ENCODE results near the gene OASL.
"Not testable (repeated sequence)": the region's sequence is repeated elsewhere in the genome, so short reads cannot be mapped to it uniquely, and the experiment has no call there.

OASL gene

DNA sequence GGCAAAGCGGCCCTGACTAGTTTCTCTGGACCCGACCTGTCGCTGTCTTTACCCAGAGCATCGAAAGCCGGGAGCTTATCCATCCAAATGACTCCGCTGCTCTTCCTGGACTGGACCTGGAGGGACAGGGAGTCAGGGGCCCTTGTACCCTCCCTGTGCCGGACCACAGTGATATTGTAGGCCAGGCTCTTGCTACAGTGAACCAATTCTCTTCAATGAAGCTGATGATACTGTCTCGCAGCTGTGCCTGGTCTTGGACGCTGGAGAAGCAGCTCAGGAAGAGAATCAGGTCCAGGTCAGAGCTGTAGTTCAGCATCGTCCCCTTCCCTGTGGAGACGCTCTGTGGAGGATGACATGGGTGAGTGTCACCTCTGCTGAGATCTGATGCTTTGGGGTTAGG, 14.7 kb upstream of the OASL start:
- TF ChIP-seq, protein P1, sequence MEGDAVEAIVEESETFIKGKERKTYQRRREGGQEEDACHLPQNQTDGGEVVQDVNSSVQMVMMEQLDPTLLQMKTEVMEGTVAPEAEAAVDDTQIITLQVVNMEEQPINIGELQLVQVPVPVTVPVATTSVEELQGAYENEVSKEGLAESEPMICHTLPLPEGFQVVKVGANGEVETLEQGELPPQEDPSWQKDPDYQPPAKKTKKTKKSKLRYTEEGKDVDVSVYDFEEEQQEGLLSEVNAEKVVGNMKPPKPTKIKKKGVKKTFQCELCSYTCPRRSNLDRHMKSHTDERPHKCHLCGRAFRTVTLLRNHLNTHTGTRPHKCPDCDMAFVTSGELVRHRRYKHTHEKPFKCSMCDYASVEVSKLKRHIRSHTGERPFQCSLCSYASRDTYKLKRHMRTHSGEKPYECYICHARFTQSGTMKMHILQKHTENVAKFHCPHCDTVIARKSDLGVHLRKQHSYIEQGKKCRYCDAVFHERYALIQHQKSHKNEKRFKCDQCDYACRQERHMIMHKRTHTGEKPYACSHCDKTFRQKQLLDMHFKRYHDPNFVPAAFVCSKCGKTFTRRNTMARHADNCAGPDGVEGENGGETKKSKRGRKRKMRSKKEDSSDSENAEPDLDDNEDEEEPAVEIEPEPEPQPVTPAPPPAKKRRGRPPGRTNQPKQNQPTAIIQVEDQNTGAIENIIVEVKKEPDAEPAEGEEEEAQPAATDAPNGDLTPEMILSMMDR (IDR thresholded peaks at IDR 0.05; ENCODE audit: extremely low read depth, insufficient read depth, missing control alignments): no peak
- DNase-seq (ENCODE audit: low spot score): no peak
- in situ Hi-C loops (cut with MboI; ENCODE audit: low pct_unique_long_range_greater_than_20kb, low sequenced_read_pairs, unreplicated experiment): loop anchor here (25.0 kb wide), 1 partner anchor 384 kb away; no protein-coding TSS in a partner anchor

DNA sequence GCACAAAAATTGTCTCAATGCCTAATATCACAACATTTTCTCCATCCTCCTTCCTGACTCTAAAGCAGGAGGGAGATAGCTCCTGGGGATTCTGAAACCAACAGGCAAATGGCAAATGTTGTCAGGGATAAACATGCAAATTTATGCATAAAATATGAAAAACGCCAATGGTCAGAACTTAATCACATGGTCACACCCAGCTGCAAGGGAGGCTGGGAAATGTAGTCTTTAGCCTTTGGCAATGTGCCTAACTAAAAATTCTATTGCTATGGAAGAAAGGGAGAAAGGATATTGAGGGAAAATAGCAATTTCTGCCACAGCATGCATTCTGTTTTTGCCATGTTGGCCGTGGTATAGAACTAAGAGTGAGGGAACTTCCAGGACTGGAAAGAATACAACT, 11.7 kb upstream of the OASL start:
- TF ChIP-seq, protein P1 (IDR thresholded peaks at IDR 0.05; ENCODE audit: extremely low read depth, insufficient read depth, missing control alignments): no peak
- DNase-seq (ENCODE audit: low spot score): no peak
- in situ Hi-C loops (cut with MboI; ENCODE audit: low pct_unique_long_range_greater_than_20kb, low sequenced_read_pairs, unreplicated experiment): loop anchor here (25.0 kb wide), 1 partner anchor 387 kb away; no protein-coding TSS in a partner anchor

DNA sequence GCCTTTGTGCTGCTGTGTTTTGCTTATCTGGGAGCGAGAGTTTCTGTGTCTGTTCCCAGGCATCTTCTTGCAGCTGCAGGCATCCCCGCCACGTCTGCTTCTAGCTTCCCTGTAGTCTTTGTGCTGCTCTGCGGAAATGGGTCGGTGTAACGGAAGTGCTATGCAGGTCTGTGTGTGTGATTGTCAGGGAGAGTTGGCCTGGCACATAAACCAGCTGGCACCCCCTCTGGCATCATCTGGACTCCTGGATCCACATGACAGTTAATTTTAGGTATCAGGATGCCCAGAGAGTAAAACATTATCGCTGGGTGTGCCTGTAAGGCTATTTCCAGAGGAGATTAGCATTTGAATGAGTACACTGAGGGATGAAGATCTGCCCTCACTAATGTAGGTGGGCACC, 9.4 kb upstream of the OASL start:
- no peak for DNase-seq (ENCODE audit: low spot score)
- in situ Hi-C loops (cut with MboI; ENCODE audit: low pct_unique_long_range_greater_than_20kb, low sequenced_read_pairs, unreplicated experiment): no loop called here
- TF ChIP-seq, protein P1 (IDR thresholded peaks at IDR 0.05; ENCODE audit: extremely low read depth, insufficient read depth, missing control alignments): no peak

DNA sequence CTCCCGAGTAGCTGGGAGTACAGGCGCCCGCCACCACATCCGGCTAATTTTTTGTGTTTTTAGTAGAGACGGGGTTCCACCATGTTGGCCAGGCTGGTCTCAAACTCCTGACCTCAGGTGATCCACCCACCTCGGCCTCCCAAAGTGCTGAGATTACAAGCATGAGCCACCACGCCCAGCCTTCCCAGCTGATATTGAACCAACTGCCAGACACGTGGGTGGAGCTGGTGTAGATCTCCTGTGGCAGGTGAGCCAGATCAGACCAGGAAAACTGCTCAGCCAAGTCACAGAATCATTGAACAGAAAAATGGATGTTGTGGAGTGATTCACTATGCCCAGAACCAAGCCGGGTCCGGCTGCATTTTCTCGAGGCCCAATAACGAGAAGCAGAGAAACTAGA, 8.4 kb upstream of the OASL start:
- in situ Hi-C loops (cut with MboI; ENCODE audit: low pct_unique_long_range_greater_than_20kb, low sequenced_read_pairs, unreplicated experiment): not testable (repeated sequence)

DNA sequence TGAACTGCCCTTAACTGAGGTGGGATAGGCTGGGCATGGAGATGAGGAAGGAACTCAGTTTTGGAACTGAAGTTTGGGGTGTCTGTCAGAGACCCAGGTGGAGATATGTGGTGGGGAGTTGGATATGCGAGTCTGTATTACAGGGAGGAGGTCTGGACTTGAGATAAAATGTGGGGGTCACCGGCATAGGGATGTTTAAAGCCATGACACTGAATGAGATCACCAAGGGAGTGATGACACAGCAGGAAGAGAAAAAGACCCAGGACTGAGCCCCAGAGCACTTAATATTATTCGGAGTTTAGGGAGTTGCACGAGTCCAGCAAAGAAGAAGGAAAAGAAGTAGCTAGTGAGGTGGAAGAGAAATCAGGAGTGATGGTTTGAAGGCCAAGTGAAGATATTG, 4.0 kb upstream of the OASL start:
- TF ChIP-seq, protein P1 (IDR thresholded peaks at IDR 0.05; ENCODE audit: extremely low read depth, insufficient read depth, missing control alignments): no peak
- DNase-seq (ENCODE audit: low spot score): no peak
- in situ Hi-C loops (cut with MboI; ENCODE audit: low pct_unique_long_range_greater_than_20kb, low sequenced_read_pairs, unreplicated experiment): no loop called here

More for the DNA sequence above, 8.4 kb upstream of the OASL start:
- DNase-seq (ENCODE audit: low spot score): not testable (repeated sequence)

DNA sequence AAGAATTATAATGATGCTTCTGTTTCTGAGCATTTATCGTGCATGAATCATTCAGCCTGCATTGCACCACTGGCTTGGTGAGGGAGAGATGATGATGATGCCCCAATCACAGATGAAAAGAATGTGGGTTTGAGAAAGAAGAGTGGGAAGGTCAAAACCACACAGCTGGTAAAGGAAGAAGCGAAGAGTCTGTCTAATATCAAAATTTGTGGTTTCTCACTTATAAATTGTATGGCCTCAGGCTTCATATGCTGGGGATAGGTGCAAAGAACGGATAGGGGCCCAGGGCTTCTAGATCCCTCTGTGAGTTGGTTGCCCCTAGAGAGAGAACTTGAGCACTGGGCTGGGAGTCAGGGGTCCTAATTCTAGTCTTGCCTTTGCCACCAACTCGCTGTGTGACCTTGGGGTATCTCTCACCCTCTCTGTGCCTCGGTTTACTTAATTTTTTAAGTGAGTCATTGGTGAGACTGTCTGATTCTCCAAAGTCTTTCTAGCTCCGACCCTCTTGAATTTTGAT, 2.2 kb downstream of the OASL start:
- in situ Hi-C loops (cut with MboI; ENCODE audit: low pct_unique_long_range_greater_than_20kb, low sequenced_read_pairs, unreplicated experiment): no loop called here
- TF ChIP-seq, protein P1 (IDR thresholded peaks at IDR 0.05; ENCODE audit: extremely low read depth, insufficient read depth, missing control alignments): no peak
- DNase-seq (ENCODE audit: low spot score): no peak

DNA sequence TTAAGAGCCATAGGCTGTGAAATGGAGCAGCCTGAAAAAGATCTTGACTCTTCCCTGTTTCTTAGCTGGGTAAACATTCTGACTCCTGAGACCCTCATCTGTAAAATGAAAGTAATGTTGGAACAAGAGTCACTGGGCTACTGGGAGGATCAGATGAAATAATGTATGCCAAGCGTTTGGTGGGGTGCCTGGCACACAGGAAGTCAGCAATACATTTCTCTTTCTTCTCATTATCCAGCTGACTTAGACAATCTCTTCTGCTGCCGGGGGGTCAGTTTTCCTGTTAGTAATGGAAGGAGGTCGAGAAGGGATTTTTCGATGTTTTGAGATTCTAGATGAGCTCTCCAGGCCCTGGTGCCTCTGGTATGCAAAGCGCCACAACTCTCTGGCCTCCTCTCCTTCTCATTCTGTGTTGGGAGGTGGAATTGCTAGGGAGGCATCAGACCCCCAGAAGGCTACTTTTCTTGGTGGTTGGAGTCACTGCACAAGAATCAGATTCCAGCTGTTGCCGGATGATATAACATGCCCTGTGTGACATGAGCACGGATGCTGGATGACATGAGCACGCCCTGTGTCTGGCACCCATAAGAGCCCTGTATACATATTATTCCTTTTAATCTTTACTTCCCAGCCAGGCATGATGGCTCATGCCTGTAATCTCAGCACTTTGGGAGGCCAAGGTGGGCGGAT, 4.3 kb downstream of the OASL start:
- no peak for DNase-seq (ENCODE audit: low spot score)
- in situ Hi-C loops (cut with MboI; ENCODE audit: low pct_unique_long_range_greater_than_20kb, low sequenced_read_pairs, unreplicated experiment): no loop called here

More for the DNA sequence above, 4.3 kb downstream of the OASL start:
- TF ChIP-seq, protein P1 (IDR thresholded peaks at IDR 0.05; ENCODE audit: extremely low read depth, insufficient read depth, missing control alignments): no peak

Data from GM13977 (cell line).